Limb (tissue), 2 donors: ENCODE data around the gene DNAH9.
A peak's percentile ranks its signal among the peaks of the same experiment; 100 is the strongest.

ENCODE experiments used
- DNase-seq, 2 donors: peaks; one replicate each; pipeline ENCODE4 v3.0.0-alpha.2; 2016; ENCODE audit errors: extremely low spot score in 2 of 2

DNAH9 gene

GRCh38 chr17:11598274-11599221, at the start of gene DNAH9:
TSS of gene DNAH9 (plus strand) at chr17:11598470. CDS start at chr17:11598499, 29 bp downstream.
- peak; percentile 95 to 97 for DNase-seq

- DNase-seq: no peak
Observed at GRCh38 chr17:11550431-11550830, 47.8 kb upstream of the DNAH9 start.

GRCh38 chr17:11551442-11551841, 46.8 kb upstream of the DNAH9 start:
- no peak for DNase-seq

GRCh38 chr17:11553135-11553534, 45.1 kb upstream of the DNAH9 start:
- no peak for DNase-seq

GRCh38 chr17:11554042-11554441, 44.2 kb upstream of the DNAH9 start:
- DNase-seq: no peak

- DNase-seq: no peak
Observed at GRCh38 chr17:11554542-11554941, 43.7 kb upstream of the DNAH9 start.

GRCh38 chr17:11555530-11555929, 42.7 kb upstream of the DNAH9 start:
- DNase-seq: no peak

- peak in 1 of 2 donors; percentile 40 for DNase-seq
Observed at GRCh38 chr17:11557727-11558452, 40.4 kb upstream of the DNAH9 start.

- DNase-seq: no peak
Observed at GRCh38 chr17:11558681-11559234, 39.5 kb upstream of the DNAH9 start.

- DNase-seq: no peak
Observed at GRCh38 chr17:11559601-11560000, 38.7 kb upstream of the DNAH9 start.

GRCh38 chr17:11561281-11561680, 37.0 kb upstream of the DNAH9 start:
- DNase-seq: no peak

GRCh38 chr17:11561702-11562101, 36.6 kb upstream of the DNAH9 start:
- no peak for DNase-seq

GRCh38 chr17:11564589-11565380, 33.5 kb upstream of the DNAH9 start:
- DNase-seq: peak; percentile 53 to 91

GRCh38 chr17:11565591-11565990, 32.7 kb upstream of the DNAH9 start:
- DNase-seq: no peak

- DNase-seq: peak in 1 of 2 donors; percentile 32
Observed at GRCh38 chr17:11578998-11579397, 19.3 kb upstream of the DNAH9 start.

GRCh38 chr17:11580677-11581076, 17.6 kb upstream of the DNAH9 start:
- DNase-seq: no peak

GRCh38 chr17:11582217-11582616, 16.1 kb upstream of the DNAH9 start:
- DNase-seq: no peak

- no peak for DNase-seq
Observed at GRCh38 chr17:11583306-11583992, 14.8 kb upstream of the DNAH9 start.

GRCh38 chr17:11589716-11590115, 8.6 kb upstream of the DNAH9 start:
- no peak for DNase-seq

- DNase-seq: no peak
Observed at GRCh38 chr17:11601661-11602060, 3.4 kb downstream of the DNAH9 start.

- DNase-seq: peak; percentile 42 to 58
Observed at GRCh38 chr17:11608396-11608795, 10.1 kb downstream of the DNAH9 start.
